KG1 (cell line): ENCODE measurements around the gene SNX14.

Experiments
- DNase-seq: peaks from one replicate; lab custom pipeline; 2025; lab: John Stamatoyannopoulos, UW

Gene SNX14

GRCh38 chr6:85506441-85507093, 87.1 kb downstream of the SNX14 start:
- no peak for DNase-seq

DNA sequence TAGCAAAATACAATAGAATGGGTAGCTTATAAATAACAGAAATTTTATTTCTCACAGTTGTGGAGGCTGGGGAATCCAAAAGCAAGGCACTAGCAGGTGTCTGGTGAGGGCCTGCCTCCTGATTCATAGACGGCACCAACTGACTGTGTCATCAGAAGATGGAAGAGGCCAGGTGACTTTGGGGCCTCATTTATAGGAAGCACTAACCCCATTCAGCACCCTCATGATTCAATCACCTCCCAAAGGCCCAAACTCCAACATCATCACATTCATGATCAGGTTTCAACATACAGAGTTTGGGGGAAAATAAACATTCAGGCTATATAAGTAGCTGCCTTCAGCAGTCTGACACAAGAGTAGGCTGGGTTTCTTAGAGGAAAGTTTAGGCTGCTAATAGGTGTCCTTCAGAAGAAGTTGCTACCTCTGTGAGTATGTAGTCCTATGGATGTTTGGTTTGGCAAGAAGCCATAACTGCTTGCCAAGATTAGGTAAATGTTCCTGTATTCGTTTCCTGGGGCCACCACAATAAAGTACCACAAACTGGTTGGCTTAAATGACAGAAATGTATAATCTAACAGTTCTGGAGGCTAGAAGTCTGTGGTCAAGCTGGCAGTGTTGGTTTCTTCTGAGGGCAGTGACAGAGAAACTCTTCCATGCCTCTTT, 94.9 kb downstream of the SNX14 start:
- peak; percentile 23 for DNase-seq

DNA sequence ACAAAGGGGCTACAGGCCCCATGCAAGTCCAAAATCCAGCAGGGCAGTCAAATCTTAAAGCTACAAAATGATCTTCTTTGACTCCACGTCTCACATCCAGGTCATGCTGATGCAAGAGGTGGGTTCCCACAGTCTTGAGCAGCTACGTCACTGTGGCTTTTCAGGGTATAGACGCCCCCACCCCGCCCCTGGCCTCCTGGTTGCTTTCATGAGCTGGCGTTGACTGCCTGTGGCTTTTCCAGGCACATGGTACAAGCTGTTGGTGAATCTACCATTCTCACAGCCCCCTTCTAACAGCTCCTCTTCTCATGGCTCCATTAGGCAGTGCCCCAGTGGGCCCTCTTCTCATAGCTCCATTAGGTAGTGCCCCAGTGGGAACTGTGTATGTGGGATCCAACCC, 96.8 kb downstream of the SNX14 start:
- no peak for DNase-seq

DNA sequence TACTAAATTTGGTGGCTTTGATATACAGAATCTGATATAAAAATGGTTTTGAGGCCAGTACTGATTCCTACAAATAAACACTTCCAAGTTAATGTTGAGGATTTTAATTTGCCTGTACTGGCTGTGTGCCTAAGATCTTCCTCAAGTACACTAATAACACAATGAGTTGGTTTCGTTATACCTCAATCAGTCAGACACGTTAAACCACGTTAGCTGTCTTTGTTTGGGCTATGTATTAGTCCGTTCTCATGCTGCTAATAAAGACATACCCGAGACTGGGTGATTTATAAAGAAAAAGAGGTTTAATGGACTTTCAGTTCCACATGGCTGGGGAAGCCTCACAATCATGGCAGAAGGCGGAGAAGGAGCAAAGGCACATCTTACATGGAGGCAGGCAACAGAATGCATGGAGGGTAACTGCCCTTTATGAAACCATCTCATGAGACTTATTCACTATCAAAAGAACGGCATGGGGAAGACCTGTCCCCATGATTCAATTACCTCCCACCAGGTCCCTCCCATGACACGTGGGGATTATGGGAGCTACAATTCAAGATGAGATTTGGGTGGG, 97.6 kb downstream of the SNX14 start:
- DNase-seq: no peak

- DNase-seq: no peak
These were observed 98.8 kb downstream of the SNX14 start for GRCh38 chr6:85494547-85495536.

DNA sequence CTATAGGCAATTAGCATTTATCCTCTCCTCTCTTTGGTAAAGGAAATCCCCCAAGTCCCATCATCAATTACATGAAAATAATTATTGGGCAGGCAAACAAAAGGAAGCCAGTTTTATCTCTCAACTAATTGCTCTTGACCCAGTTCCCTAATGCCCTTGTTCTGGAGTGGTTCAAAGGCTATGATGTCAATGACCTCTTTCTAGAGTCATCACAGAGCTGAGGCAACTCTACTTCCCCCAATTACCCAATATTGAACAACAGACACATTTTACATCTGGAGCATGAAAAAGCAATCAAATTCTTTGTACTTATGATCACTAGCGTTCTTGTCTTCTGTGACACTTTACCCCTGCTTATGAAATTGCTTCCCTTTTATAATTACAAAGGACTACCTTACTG, 100.3 kb downstream of the SNX14 start:
- no peak for DNase-seq

GRCh38 chr6:85490516-85491248, 103.0 kb downstream of the SNX14 start:
- DNase-seq: no peak

GRCh38 chr6:85484948-85485347, 108.7 kb downstream of the SNX14 start:
- no peak for DNase-seq

DNA sequence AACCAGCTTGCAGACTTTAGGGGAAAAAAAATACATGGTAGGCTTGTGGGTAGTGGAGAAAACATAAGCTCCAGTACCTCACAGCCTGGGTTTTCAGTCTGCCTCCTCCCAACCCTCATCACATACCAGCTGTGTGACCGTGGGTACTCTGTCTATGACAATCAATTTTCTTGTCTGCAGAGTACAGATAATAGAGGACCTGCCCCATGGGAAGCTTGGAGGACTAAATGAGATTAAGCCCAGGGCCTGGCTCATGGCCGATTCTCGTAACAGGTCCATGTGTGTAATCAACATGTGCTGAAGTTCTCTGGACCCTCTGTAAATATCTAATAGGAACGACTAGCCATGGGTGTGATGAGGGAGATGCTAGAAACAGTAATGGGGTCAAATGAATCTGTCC, 109.8 kb downstream of the SNX14 start:
- no peak for DNase-seq

DNA sequence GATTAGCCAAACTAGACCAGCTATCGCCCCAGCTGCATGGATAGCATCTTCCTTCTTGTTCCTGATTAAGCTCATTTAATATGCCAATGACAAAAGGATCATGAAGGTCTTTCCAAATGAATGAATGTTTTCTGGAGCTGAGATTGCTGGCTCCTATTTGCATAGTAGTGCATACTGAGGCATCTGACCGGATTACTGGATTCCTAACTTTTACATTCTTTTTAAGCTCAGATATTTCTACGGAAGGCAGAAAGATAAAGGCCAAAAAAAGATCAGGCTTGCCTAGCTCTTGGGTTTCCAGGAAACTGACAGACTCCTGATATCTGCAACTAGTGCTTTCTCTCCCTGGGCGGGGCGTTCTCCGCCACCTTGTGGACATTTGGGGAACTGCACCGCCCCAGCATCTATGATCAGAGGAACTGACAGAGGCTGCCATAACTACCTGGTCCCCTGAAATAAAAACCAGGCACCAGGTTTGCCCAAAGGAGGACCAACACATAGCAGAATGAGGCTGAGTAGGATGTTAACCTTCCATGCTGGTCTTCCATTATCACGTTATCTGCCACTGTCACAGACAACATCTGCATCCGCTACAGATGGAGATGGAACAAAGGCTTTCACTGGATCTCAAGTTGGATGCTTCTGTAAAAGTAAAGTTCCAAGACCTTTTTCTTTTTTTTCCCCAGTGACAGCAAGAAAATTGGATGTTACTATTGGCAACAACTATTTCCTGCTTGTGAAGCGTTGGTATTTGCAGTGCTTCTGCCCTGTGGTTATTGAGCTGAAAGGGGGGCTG, 110.6 kb downstream of the SNX14 start:
- peak; percentile 38 for DNase-seq

GRCh38 chr6:85482206-85482904, 111.3 kb downstream of the SNX14 start:
- no peak for DNase-seq

- DNase-seq: no peak
These were observed 114.5 kb downstream of the SNX14 start for GRCh38 chr6:85479208-85479607.

- no peak for DNase-seq
These were observed 117.1 kb downstream of the SNX14 start for GRCh38 chr6:85476532-85476931.

- DNase-seq: no peak
These were observed 119.9 kb downstream of the SNX14 start for GRCh38 chr6:85473748-85474147.

- no peak for DNase-seq
These were observed 120.9 kb downstream of the SNX14 start for GRCh38 chr6:85472744-85473143.

GRCh38 chr6:85470023-85470410, 123.6 kb downstream of the SNX14 start:
- DNase-seq: no peak

GRCh38 chr6:85469276-85470022, 124.2 kb downstream of the SNX14 start:
- no peak for DNase-seq

- DNase-seq: no peak
These were observed 125.3 kb downstream of the SNX14 start for GRCh38 chr6:85468326-85468725.

DNA sequence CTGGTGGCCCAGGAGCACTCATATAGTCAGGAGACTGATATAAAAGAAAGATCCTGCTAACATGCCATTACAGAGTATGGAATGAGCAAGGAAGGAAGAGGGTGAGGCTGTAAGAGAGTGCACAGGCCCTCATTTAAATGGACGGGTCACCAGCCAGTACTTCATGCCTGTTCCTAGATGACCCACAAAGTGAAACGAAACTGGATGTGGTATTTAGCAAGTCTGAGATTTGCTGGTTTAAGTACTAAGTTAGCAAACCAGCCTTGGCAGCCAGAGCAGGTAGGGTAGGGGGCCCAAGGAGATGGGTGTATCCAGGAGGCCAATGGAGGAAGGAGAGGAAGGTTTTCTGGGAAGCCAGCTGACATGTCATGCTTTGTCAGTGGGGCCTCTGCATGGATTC, 127.9 kb downstream of the SNX14 start:
- DNase-seq: no peak
